ENCODE data around the gene AP1G2. TPM values are rescaled to one million over a fixed set of nuclear protein-coding genes. Genes with fewer than 3 reads are reported as not detected.

Gene AP1G2
- total and polyA plus RNA-seq, 2 of the 13 experiments (the other 11 are each of a cell fraction or from before 2014, with no cell fraction given), result 96.9 to 611 TPM

GRCh38 chr14:23551266-23552028 lies 16.1 kb downstream of the AP1G2 start, which contains the start of gene ZFHX2 (continued):
- TF ChIP-seq, protein P1, sequence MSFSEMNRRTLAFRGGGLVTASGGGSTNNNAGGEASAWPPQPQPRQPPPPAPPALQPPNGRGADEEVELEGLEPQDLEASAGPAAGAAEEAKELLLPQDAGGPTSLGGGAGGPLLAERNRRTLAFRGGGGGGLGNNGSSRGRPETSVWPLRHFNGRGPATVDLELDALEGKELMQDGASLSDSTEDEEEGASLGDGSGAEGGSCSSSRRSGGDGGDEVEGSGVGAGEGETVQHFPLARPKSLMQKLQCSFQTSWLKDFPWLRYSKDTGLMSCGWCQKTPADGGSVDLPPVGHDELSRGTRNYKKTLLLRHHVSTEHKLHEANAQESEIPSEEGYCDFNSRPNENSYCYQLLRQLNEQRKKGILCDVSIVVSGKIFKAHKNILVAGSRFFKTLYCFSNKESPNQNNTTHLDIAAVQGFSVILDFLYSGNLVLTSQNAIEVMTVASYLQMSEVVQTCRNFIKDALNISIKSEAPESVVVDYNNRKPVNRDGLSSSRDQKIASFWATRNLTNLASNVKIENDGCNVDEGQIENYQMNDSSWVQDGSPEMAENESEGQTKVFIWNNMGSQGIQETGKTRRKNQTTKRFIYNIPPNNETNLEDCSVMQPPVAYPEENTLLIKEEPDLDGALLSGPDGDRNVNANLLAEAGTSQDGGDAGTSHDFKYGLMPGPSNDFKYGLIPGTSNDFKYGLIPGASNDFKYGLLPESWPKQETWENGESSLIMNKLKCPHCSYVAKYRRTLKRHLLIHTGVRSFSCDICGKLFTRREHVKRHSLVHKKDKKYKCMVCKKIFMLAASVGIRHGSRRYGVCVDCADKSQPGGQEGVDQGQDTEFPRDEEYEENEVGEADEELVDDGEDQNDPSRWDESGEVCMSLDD (CRISPR knock-in tag; IDR thresholded peaks at IDR 0.05; ENCODE audit: borderline replicate concordance), result no peak
- TF ChIP-seq ZNF280B (CRISPR knock-in tag; IDR thresholded peaks at IDR 0.05; ENCODE audit: borderline replicate concordance), result no peak; the same call in none of the 2 replicates
- 0 out of 2 replicates have a peak, but pooled peaks have one; percentile 76 for TF ChIP-seq ZNF333 (CRISPR knock-in tag; IDR thresholded peaks at IDR 0.05; ENCODE audit: borderline replicate concordance)
- peak; percentile 55 for TF ChIP-seq RCOR2 (CRISPR knock-in tag; IDR thresholded peaks at IDR 0.05)
- TF ChIP-seq, protein P2, sequence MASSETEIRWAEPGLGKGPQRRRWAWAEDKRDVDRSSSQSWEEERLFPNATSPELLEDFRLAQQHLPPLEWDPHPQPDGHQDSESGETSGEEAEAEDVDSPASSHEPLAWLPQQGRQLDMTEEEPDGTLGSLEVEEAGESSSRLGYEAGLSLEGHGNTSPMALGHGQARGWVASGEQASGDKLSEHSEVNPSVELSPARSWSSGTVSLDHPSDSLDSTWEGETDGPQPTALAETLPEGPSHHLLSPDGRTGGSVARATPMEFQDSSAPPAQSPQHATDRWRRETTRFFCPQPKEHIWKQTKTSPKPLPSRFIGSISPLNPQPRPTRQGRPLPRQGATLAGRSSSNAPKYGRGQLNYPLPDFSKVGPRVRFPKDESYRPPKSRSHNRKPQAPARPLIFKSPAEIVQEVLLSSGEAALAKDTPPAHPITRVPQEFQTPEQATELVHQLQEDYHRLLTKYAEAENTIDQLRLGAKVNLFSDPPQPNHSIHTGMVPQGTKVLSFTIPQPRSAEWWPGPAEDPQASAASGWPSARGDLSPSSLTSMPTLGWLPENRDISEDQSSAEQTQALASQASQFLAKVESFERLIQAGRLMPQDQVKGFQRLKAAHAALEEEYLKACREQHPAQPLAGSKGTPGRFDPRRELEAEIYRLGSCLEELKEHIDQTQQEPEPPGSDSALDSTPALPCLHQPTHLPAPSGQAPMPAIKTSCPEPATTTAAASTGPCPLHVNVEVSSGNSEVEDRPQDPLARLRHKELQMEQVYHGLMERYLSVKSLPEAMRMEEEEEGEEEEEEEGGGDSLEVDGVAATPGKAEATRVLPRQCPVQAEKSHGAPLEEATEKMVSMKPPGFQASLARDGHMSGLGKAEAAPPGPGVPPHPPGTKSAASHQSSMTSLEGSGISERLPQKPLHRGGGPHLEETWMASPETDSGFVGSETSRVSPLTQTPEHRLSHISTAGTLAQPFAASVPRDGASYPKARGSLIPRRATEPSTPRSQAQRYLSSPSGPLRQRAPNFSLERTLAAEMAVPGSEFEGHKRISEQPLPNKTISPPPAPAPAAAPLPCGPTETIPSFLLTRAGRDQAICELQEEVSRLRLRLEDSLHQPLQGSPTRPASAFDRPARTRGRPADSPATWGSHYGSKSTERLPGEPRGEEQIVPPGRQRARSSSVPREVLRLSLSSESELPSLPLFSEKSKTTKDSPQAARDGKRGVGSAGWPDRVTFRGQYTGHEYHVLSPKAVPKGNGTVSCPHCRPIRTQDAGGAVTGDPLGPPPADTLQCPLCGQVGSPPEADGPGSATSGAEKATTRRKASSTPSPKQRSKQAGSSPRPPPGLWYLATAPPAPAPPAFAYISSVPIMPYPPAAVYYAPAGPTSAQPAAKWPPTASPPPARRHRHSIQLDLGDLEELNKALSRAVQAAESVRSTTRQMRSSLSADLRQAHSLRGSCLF (CRISPR knock-in tag; IDR thresholded peaks at IDR 0.05; ENCODE audit: borderline replicate concordance), result no peak
- TF ChIP-seq HMG20B (CRISPR knock-in tag; conservative IDR thresholded peaks at IDR 0.05), result peak; percentile 52; the same call in 1 of the 2 replicates
- TF ChIP-seq BRCA1 (CRISPR knock-in tag; IDR thresholded peaks at IDR 0.05), result peak; percentile 55; the same call in 1 of the 2 replicates
- TF ChIP-seq POLR2A (IDR thresholded peaks at IDR 0.05; ENCODE audit: insufficient read depth in 1 of 2, low read depth in 2 of 2, low read length in 2 of 2), result peak in 1 of 2 experiments; percentile 47; a peak in 2 of 4 replicates
- TF ChIP-seq, protein P3, sequence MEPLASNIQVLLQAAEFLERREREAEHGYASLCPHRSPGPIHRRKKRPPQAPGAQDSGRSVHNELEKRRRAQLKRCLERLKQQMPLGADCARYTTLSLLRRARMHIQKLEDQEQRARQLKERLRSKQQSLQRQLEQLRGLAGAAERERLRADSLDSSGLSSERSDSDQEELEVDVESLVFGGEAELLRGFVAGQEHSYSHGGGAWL (CRISPR knock-in tag; IDR thresholded peaks at IDR 0.05), result peak; percentile 49
- TF ChIP-seq HIVEP1 (CRISPR knock-in tag; IDR thresholded peaks at IDR 0.05), result peak; percentile 84; the same call in 1 of the 2 replicates
- TF ChIP-seq, protein P4, sequence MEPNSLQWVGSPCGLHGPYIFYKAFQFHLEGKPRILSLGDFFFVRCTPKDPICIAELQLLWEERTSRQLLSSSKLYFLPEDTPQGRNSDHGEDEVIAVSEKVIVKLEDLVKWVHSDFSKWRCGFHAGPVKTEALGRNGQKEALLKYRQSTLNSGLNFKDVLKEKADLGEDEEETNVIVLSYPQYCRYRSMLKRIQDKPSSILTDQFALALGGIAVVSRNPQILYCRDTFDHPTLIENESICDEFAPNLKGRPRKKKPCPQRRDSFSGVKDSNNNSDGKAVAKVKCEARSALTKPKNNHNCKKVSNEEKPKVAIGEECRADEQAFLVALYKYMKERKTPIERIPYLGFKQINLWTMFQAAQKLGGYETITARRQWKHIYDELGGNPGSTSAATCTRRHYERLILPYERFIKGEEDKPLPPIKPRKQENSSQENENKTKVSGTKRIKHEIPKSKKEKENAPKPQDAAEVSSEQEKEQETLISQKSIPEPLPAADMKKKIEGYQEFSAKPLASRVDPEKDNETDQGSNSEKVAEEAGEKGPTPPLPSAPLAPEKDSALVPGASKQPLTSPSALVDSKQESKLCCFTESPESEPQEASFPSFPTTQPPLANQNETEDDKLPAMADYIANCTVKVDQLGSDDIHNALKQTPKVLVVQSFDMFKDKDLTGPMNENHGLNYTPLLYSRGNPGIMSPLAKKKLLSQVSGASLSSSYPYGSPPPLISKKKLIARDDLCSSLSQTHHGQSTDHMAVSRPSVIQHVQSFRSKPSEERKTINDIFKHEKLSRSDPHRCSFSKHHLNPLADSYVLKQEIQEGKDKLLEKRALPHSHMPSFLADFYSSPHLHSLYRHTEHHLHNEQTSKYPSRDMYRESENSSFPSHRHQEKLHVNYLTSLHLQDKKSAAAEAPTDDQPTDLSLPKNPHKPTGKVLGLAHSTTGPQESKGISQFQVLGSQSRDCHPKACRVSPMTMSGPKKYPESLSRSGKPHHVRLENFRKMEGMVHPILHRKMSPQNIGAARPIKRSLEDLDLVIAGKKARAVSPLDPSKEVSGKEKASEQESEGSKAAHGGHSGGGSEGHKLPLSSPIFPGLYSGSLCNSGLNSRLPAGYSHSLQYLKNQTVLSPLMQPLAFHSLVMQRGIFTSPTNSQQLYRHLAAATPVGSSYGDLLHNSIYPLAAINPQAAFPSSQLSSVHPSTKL (CRISPR knock-in tag; IDR thresholded peaks at IDR 0.05), result peak; percentile 77
- no peak for TF ChIP-seq GFI1 (CRISPR knock-in tag; IDR thresholded peaks at IDR 0.05; ENCODE audit: borderline replicate concordance)
